Measurements from ENCODE around the gene TMEM272.

TMEM272 gene

DNA sequence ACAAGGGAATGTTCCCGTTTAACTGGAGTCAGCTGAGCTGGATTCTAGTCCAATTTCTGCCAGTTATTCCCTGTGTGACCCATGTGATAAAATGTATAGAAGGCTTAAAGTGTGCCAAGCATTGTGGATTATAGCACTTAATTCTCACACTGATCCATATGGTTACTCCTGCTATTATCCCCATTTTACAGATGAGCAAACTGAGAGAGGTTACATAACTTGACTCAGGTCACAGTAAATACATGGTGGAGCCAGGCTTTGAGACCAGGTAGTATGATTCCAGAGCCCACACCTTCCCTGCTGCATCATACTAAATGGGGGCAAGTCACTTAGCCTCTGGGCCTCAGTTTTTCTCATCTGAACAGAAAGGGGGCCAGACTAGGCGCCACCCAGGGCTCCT is 39.1 kb downstream of the TMEM272 start:
- FAIRE-seq (no peak), DNase-seq (ENCODE audit: low spot score) (no peak)

DNA sequence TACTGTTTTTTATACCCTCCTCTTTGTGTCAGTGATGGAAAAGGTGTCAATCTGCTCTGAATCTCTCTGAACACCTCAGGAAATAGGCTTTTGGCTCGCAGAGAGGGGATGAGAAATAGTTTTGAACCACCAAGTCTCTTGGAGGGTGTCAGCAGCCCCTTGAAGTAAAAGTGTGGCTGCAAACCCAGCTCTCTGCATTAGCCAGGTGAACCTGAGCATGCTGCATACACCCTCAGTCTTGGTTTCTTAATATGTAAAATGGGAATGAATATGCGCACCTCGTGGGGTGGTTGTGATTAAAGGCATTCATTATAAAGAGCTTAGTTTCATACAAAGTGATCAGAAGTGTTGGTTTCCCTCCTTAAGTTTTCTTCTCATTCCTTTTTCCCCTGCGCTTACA is 39.7 kb downstream of the TMEM272 start:
- DNase-seq (ENCODE audit: low spot score) (no peak), FAIRE-seq (no peak)

DNA sequence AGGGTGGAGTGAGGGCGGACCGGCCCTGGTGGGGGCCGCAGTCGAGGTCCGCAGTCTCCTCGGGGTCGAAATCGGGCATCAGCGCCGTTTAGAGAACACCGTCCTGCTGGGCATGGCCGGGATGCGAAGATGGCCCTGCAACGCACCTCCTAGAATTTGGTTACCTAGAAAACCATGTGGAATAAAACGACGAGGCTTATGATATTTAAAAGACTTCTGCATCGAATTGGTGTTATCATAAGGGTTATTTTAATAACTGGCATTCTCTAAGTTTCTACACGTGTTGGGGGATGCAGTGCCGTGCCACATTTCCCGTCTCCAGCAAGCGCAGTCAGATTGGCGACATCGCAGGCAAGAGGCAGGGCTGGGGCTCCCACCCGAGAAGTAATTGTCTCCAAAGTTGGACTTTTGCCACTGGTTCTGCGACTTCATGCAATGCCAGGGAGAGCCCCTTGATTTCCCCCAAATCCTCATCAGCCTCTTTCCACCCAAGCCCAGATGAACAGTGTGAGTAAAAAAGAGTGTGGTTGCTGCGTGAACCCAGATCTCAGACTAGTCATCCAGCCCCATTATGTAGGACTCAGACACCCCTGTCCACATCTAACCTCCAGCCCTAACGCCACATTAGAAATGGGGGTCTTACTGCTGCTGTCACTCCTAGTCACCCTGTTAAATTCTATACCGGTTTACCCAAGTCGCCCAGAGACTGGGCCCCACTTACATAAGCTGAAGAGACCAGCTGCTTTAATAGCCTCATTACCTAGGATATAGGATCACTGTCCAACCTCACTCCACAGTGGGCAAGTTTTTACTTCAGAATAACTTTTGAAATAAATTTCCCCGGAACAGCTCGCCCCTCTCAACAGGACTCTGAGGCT is 40.4 kb downstream of the TMEM272 start:
- no peak for DNase-seq (ENCODE audit: low spot score)
- FAIRE-seq = no peak

DNA sequence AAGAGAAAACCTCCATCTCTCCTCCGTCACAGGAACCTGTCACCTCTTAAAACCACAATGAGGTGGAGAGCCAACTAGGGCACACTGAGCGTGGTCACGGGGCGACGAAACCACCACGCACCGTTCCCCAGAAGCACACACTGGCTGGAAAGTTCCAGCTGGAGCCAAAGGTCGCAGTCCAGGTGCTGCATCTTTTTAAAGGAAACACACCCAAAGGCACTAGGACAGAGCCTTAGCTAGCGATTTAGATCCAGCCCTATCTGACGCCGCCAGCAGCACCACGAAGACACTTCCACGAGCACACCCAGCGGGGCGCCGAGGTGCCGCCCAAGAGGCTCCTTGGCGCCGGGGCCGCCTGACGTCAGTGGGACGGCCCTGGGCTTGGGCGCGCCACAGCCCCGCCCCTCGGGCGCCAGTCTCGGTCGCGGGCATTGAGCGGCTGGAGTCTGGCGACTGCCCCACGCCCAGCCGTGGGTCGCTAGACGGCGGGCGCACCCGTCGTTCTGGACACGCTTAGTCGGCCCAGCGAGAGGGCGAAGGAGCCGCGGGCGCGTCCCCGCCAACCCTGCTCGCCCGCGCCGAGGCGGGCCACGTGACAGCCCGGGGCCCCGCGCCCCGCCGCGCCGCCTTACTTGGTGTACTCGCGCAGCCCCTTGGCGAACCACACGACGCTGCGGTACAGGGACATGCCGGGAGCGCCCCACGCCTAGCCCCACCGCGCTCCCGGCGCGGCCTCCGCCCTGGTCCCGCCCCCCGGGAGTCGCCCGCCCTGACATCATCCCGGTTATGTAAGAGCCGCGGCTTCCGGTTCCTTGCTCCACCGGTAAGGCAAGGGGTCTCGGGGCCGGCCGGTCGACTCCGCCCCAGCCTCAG is 41.3 kb downstream of the TMEM272 start, which contains the start of gene DHRS12:
TSS of gene DHRS12 (minus strand) at position 742 of the 873 bp plus-strand sequence. CDS start 4,504 bp downstream, outside the sequence.
- no peak for FAIRE-seq
- peak; percentile 60 for DNase-seq (ENCODE audit: low spot score)

DNA sequence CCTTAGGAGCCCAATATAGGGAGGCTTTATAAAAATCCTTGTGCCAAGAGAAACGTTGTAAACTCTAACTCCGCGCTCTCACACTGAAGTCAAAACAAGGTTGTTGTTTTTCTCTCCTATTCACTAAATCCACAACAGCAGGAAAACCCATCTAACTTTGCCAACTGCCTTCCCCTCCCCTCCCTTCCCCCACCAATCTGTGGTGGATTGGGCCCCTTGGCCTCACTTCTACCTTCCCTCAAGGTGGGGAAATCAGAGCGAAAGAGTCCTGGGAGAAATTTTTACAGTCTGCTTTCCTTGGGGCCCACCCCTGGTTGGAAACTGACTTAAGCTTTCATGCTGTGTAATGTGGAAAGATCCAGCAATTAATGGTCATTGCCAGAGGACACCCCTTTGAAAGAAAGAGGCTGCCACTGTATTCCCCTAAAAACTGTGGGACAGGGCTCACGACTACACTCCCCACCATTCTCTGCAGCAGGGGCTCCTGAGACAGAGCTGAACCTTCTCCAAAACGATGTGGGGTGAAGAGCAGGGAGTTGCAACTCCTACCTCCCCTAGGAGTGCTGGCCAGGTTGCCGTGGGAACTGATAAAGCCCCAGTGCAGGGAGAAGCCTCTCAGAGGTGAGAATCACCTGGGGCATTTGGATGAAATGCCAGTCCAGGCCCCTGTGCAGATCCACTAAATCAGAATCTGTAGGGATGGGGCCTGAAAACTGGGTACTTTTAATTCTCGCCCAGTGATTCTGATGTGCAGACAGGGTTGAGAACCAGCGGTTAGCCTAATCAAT is 42.2 kb downstream of the TMEM272 start:
- FAIRE-seq (no peak), DNase-seq (ENCODE audit: low spot score) (no peak)

DNA sequence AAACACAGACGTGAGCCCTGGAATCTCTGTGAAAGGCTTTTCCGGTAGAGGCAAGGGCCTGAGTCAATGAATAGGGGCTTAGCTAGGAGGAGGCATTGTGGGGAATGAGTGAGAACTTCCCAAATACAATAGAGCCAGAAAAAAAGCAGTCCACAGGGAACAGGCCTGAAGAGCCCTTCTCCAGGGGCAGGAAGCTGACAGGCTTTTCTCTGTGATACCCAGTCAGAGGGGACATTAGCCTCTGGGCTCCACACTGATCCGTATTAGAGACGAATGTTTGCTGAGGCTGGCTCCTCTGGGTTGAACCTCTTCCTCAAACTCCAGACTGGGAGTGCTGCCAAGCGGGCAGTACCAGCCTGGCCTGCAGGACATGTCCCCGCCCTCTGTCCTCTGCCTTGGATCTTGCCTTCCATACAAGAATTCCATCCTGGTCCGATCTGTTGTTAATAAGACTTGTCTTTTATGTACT is 43.3 kb downstream of the TMEM272 start:
- DNase-seq (ENCODE audit: low spot score) (no peak), FAIRE-seq (no peak)

DNA sequence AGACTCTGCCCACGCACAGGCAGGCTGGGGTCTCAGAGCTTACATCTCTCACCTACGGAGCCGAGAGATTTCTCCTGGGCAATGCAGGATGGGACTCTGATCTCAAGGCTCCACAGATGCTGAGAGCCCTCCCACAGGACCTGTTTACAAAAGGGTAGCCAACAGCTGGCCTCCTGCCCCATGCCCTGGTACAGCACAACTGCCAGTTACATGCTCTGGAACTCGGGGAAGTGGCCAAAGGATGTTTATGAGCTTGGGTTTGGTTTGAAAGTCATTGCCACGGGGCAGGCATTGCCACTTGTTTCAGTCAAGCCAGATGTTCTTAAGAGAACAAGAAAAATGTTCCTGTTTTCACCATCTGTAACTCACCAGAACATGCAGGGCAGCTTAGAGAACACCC is 44.5 kb downstream of the TMEM272 start:
- no peak for FAIRE-seq
- DNase-seq (ENCODE audit: low spot score) = no peak

DNA sequence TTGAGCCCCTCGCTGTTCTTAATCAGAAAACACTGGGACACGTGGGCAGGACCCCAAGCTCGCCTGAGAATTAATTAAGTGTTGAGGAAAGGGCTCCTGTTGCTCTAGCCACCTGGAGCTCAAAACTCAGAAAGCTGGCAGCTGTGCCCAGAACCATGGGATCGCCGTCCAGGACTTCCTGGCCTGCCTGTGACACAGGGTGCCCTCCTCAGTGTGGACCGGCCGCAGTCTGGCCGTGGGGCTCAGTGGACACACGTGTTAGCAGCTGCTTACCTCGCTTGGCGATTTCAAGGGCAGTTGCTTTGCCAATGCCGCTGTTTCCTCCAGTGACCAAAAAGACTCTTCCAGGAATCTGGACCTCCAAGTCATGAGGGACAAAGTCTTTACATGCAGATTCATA is 45.7 kb downstream of the TMEM272 start:
- DNase-seq (ENCODE audit: low spot score) (no peak), FAIRE-seq (no peak)

DNA sequence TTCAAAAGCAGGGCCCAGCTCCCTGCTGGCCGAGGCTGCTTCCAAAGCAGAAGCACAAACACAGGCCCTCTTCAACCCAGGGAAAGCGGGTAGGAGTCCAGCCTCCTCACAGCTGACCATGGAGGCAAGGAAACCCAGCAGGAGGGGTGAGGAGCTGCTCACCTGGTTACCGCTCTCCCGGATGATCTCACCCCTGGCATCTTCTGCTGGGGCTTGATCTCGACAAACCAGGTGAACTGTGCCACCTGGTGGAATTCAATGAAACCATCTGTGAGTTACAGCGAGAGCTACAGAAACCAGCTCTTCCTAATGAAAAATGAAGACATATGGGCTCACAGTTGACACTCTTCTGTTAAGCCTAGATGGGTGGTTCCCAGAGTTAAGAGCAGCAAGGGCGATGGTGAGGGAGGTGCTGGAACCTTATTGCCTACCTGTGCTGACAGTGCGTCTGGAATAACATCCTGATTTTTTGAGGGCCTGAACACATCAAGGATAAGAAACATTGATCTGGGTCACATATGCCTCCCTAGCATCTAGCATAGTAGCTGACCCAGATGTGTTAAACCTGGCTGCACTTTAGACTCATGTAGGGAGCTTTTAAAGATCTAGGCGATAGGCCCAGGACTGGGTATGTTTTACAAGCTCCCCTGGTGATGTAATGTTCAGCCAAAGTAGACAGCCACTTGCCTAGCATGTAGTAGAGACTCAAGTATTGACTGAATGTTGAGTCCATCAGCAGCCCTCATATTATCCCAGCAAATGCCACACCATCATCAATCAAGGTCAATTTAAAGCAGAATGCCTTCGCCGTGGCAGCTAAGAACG is 47.1 kb downstream of the TMEM272 start:
- no peak for FAIRE-seq

DNA sequence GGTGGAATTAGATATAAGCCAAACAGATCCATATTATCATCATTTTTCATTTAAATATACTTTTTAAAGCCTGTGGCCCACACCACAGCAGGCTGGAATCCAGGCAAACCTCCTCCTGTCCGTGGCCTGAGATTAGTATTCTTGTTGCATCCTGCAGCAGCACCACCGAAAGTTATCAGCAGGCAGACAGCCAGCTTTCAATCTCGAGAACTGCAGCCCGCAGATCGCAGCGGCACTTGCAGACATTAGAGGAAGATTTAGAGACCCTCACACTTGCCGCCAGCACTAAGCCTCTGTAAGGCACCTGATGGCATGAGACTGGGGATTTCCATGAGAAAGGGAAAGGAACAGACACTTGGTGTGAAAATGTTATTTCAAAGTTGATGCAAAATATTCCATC is 48.4 kb downstream of the TMEM272 start:
- FAIRE-seq = no peak
- DNase-seq (ENCODE audit: low spot score) = no peak

More for the DNA sequence above, 47.1 kb downstream of the TMEM272 start:
- DNase-seq (ENCODE audit: low spot score) = peak; percentile 47

DNA sequence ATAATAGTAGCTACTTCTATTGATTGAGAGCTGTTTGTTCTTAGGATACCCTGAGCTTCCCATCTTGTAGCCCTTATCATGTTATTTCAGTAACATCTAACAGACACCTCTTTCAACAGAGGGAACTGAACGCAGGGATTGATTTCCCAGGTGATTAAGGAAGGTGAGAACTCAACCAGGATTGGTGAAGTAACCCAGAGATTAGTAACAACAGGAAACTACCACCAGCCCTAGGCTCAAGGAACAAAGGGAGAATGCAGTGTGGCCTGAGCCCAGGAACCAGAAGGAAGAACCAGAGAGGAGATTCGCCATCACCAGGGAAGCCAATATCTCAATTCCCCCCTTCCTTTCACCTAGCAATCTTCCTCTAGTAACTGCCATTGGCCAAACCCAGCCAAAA is 49.6 kb downstream of the TMEM272 start:
- DNase-seq (ENCODE audit: low spot score) = no peak
- FAIRE-seq = no peak

DNA sequence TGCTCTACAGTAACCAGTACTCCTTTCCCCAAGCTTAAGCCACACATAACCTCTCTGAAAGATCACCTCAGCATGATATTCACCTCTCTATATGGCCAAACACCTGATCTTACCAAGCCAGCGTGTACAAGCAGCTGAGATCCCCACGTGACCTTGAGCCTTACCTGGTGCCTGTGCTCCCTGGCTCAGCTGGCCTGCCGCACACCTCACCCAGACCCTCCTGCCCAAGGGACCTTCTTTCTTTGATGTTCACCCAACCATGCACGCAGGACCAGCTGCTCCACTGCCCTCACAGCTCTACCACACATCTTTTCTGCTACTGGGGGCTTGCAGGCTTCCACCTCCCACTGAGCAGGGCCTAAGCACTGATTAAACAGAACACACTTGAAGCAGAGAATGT is 50.0 kb downstream of the TMEM272 start:
- DNase-seq (ENCODE audit: low spot score) (no peak), FAIRE-seq (no peak)

DNA sequence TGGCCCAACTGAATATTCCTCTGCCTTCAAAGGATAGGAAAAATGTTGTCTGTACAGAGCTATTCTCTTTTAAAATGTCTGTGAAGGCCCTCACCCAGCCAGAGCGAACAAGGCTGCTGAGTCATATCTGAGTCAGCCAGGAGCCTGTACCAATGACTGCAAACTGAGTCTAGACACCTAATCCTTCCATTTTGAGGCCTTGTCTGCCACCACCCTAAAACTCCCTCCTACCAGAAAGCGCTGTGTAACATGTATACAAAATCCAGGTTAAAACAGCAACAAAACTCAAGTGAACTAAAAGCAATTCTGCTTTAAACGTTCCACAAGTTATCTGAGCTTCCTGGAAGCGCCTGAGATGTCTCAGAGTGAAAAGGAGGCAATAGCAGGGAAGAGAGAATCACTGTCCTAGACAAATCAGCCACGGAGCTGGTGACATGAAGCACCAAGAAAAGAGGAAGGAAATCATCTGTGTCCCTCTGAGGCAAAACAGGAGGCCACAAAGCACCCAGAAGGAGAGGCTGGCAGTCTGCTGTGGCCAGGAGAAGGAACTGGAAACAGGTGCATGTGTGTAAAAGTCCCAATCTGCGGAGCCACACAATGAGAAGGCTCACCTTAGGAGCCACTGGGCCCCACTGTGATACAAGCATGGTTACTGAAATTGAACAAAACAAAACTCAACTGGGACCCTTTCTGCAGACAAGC is 51.3 kb downstream of the TMEM272 start:
- peak; percentile 72 for FAIRE-seq
- peak; percentile 65 for DNase-seq (ENCODE audit: low spot score)

DNA sequence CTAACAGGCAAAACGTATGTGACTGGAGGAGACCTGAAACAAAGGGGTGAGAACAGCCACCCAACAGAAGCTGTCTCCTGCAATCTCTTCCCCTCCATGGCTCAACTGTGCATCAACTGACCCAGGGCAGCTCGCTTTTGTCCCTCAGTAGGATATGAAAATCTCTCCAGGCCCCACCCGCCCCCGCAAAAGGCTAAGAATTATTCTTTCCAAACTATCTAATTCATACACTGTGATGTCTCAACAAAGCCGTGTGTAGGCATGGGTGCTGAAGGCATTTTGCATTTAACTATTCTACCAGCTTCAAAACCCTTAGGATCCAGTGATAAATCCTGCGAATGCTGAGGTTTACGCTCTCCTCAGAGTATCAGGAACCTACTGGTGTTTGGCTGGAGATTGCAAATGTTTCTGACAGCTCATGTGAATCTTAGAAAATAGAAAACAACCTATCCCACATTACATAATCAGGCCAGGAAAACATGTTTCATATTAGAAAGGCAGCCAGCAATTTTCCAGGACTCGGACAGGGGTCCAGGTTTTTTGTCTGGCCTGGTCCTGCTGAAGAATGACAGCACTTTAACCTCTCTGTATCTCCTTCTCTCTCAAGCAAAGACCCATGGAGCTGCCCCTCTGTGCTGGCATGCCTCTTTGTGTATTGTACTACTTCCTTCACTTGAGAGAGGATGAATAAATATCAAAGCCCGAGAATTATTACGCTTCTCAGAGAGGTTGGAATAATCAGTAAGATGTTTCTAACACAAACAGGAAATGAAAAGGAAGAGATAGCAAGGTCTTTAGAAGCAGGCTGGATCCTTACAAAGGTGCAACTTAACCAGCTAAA is 58.3 kb downstream of the TMEM272 start:
- FAIRE-seq = no peak
- DNase-seq (ENCODE audit: low spot score) = no peak

DNA sequence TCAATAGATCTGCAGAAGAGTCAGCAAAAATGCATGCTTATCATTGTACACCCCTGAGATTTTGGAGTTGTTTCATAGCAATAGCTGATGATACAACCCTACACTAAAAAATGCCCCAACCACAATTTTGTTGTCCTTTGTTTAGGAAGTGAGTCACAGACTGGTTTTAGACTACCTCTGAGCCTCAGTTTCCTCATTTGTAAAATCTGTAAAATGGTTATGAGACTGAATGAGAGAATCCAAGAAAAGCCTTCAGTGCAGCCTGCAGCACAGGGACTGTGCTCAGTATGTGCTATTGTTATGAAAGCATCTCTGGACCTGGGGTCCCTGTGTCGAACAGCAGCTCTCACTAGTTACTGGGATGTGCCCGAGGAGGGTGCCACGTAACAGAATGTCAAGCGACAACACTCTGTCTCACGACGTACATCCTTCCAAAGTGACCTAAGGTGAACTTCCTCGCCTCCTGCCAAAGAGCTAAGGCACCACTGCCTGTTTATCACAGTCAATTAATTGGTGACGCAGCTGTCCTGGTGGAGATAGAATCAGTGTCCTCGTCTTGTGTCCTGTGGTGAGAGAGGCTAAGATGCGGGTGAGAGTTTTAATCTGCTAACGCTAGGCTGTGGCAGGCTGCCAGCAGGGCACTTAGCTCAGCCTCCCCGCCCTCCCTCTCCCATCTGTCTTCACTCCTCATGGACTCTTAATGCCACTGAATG is 59.1 kb downstream of the TMEM272 start:
- DNase-seq (ENCODE audit: low spot score) = no peak
- FAIRE-seq = no peak

DNA sequence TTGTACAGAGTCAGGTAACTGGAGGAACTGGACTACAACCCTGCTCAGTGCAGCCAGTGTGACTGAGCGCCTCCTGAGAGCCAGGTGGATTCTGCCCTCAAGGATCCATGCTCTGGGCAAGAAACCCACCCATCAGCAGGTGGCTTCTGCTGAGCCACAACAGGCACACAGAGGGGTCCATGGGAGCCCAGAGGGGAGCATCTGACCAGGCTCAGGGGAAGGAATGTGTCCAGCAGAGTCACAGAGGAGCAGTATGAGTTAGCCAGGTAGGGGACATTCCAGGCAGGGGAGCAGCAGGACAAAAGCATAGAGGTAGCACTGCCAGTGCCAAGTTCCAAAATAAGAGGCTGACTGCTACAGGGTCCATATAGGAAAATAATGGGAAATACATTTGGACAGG is 60.9 kb downstream of the TMEM272 start:
- FAIRE-seq (no peak), DNase-seq (ENCODE audit: low spot score) (no peak)

DNA sequence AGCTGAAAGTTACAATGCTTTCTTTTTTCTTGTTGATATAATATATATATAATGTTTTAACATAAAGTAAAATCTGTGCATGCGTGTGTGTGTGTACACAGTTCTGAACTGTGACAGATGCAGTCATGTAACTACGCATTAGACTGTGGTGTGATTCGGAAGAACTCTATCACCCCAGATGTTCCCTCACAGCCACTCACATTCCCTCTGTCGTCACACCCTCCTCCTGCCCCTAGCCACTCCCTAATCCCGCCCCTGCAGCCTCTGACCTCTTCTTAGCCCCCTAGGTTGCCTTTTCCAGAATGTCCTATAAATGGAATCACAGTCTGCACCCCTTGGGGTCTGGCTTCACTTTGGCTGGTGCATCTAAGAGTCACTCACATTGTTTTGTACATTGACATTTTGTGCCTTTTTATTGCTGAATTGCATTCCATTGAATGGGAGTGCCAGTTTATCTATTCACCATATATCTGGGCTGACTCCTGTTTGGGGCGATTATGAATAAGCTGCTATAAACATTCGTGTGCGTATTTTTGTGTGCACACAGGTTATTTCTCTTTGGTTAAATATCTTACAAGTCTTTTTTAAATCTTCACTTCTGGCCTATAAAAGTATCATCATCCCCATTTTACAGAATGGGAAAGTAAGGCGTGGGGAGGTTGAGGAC is 61.4 kb downstream of the TMEM272 start:
- FAIRE-seq = no peak
- no peak for DNase-seq (ENCODE audit: low spot score)

All from RCC 7860 (cell line).